Measurements from ENCODE around the gene BAHD1.

BAHD1 gene

DNA sequence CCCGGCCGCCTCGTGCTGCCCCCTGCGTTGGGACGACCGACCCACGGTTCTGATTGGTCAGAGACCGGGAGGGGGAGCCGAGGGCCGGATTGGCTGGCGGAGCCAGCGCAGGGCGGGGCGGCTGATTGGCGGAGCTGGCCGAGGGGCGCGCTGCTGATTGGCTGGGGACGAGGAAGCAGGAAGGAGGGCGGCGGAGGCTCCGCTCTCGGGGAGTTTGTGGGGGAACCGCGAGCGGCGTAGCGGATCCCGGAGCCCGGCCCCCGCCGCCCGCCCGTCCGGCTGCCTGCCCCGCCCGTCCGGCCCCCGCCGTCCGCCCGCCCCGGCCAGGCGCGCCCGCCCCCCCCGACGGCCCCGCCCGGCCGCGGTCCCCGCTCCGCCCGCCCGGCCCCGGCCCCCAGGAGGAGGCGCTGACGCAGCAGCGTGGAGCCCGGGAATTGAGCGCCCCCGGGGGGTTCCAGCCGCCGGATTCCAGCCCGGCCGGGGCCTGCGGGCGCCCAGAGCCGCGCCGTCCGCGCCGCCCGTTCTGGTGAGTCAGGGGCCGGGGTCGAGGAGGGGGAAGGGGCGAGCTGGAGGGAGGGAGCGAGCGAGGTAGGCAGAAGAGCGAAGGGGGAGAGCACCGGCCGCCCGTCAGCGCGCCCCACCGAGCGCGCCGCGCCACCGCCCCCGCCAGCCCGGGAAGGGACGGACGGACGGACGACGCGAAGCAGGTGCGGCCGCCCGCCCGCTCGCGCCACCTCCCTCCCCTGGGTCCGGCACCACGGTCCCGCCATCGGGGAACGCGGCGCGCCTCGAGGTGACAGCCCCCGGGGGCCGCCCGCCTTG, at the start of gene BAHD1:
Gene BAHD1 (plus strand): TSS at position 211 of the 822 bp plus-strand sequence. CDS start 17,512 bp downstream, outside the sequence.
- peak; percentile 82 to 93 for DNase-seq (ENCODE audit: low read depth in 1 of 2, low spot score in 1 of 2)

DNA sequence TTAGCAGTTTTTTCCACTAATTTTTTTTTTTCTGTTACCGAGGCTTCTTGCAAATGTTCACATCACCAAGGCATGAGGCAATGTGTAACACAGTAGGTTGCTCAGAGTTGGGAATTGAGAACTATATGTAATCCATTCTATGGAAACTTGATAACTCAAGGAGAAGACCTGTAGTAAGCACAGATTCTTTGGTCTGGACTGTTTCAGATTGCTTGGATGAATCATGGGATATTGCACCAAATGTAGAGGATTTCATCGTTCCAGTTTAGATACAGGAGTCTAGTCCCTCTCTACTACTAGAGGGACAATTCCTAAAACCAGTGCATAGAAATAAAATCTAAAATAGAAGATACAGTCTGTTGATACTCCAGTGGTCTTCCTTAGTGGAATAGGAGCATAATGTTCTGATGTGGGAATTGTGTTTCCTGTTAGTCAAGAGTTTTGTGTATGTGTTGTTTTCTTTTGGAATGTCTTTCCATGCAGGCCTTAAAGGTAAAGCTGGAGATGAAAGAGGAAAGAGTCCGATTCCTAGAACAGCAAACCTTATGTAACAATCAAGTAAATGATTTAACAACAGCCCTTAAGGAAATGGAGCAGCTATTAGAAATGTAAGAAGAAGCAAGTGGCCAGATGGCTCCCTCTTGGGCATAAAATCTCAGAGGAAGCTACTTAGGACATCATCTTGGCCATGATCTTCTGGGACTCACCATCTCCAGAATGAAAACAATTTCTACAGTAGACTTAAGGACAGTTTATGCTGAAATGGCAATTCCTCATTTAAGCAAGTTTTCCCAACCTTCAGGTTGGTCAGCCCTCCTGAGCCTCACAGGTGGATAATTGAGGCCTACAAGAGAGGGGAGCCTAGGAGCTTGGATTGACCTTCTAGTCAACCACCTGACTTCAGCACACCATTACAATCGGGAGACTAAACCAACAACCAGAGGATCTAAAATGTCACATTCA, 47.5 kb upstream of the BAHD1 start:
- DNase-seq (ENCODE audit: low read depth in 1 of 2, low spot score in 1 of 2) = no peak

GRCh38 chr15:40397688-40398412, 42.9 kb upstream of the BAHD1 start:
- no peak for DNase-seq (ENCODE audit: low read depth in 1 of 2, low spot score in 1 of 2)

- no peak for DNase-seq (ENCODE audit: low read depth in 1 of 2, low spot score in 1 of 2)
These were observed 42.3 kb upstream of the BAHD1 start for GRCh38 chr15:40398413-40398873.

DNA sequence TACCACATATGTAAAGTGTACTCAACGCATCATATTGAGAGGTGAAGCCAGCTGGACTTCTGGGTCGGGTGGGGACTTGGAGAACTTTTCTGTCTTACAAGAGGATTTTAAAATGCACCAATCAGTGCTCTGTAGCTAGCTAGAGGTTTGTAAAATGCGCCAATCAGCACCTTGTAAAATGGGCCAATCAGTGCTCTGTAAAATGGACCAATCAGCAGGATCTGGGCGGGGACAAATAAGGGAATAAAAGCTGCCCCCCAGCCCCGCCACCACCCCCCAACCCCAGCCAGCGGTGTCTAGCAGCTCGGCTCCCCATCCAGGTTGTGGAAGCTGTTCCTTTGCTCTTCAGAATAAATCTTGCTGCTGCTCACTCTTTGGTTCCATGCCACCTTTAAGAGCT, 41.4 kb upstream of the BAHD1 start:
- no peak for DNase-seq (ENCODE audit: low read depth in 1 of 2, low spot score in 1 of 2)

- peak; percentile 75 to 90 for DNase-seq (ENCODE audit: low read depth in 1 of 2, low spot score in 1 of 2)
These were observed 35.0 kb upstream of the BAHD1 start, which contains the start of gene IVD for GRCh38 chr15:40405501-40406381. Gene IVD, plus strand, starts transcription at chr15:40405795. Its CDS starts 33 bp downstream, at chr15:40405828.

DNA sequence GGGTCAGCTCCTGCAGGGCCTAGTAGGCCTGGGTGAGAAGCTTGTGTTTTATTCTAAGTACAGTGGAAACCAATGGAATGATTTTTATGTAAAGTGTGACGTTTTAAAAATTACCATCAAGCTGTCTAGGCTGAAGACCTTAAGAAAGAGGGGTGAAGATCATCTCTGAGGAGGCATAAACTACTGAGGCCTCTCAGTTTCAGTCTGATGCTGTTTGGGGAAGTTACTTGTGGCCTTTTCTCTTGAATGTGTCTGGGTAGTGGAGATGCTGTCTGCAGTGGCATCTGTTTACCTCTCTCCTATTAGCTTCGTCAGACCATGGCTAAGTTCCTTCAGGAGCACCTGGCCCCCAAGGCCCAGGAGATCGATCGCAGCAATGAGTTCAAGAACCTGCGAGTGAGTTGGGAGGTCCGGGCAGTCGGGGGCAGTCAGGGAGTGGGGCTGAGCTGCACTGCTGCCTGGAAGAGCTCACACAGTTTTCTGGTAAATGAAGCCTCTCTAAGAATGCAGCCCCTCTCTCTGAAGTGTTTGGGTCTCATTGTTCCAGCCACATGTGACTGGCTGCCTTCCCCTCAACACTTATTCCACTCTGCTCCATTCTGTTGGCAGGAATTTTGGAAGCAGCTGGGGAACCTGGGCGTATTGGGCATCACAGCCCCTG, 33.3 kb upstream of the BAHD1 start:
- no peak for DNase-seq (ENCODE audit: low read depth in 1 of 2, low spot score in 1 of 2)

DNA sequence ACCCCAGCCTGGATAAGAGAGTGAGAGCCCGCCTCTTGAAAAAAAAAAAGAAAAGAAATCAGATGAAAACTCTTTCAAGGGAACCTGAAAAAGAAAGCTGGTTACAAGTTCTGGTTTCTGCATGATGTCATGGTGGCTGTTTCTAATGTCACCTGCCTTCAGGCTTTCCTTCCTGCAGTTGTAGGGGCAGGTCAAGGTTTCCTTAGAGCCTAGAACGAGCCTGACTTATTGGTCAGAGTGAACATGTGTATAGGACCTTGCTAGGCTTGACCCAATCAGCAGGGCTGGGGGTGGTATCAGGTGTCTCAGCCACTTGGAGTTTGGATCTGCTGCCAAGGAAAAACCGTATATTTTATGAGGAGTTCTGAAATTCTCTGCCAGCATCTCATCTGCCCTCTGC, 31.4 kb upstream of the BAHD1 start:
- no peak for DNase-seq (ENCODE audit: low read depth in 1 of 2, low spot score in 1 of 2)

GRCh38 chr15:40410476-40410875, 30.3 kb upstream of the BAHD1 start:
- DNase-seq (ENCODE audit: low read depth in 1 of 2, low spot score in 1 of 2) = no peak

DNA sequence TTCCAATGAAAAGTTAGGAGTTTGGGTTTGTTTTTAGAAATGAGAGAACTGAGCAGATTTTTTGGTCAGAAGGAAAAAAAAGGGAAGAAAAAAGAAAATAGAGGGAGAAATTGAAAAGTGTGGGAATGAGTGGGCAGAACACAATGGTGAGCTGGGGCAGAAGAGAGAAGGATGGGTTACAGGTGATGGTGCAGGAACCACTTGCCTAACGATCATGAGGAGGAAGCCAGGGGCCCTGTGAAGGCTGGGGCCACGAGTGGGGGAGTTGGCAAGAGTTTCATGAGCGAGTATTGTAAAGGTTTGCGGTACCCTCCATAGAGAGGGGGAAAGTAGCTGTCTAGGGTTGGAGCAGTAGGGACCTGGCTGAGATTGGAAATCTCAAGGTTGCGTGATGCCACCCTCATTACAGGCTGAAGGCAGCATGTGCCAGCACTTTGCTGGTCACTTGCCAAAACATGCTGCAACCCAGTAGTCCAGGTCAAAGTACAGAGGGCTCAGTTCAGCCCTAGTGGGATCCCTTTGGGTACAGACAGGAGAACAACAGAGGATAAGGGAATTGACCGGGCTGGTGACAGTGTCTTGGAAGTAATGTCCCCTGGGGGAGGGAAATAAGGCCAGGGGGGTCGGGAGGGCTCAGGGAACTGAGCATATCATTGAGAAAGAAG, 28.5 kb upstream of the BAHD1 start:
- DNase-seq (ENCODE audit: low read depth in 1 of 2, low spot score in 1 of 2) = no peak

- no peak for DNase-seq (ENCODE audit: low read depth in 1 of 2, low spot score in 1 of 2)
These were observed 27.7 kb upstream of the BAHD1 start for GRCh38 chr15:40413036-40413435.

DNA sequence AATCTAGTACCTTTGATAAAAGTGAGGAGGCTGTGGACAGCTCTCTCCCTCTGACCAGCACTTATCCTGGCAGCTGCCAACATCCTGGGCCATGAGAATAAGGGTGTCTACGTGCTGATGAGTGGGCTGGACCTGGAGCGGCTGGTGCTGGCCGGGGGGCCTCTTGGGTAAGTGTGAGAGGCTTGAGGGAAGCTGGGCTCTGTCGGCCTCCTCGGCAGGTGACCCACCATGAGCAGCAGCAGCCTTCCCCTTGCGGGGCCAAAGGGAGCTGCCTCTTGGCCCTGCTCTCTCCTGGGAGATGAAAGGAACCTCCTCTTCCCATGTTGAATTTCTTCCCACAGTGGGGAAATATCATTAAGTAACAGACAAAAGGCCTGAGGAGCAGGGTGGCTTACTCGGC, 25.9 kb upstream of the BAHD1 start:
- no peak for DNase-seq (ENCODE audit: low read depth in 1 of 2, low spot score in 1 of 2)

- no peak for DNase-seq (ENCODE audit: low read depth in 1 of 2, low spot score in 1 of 2)
These were observed 25.5 kb upstream of the BAHD1 start for GRCh38 chr15:40415226-40415625.

DNA sequence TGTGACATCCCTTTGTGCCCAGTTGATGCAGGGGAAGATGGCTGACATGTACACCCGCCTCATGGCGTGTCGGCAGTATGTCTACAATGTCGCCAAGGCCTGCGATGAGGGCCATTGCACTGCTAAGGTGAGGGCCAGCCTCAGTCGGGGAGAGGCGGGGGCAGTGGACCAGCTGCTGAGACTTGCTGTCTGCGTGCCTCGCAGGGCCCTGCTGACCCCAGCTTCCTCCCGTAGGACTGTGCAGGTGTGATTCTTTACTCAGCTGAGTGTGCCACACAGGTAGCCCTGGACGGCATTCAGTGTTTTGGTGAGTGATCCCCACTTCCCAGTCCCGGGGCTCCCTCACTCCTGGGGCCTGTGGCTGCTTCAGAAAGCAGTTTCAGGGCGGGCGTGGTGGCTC, 24.7 kb upstream of the BAHD1 start:
- DNase-seq (ENCODE audit: low read depth in 1 of 2, low spot score in 1 of 2) = no peak

DNA sequence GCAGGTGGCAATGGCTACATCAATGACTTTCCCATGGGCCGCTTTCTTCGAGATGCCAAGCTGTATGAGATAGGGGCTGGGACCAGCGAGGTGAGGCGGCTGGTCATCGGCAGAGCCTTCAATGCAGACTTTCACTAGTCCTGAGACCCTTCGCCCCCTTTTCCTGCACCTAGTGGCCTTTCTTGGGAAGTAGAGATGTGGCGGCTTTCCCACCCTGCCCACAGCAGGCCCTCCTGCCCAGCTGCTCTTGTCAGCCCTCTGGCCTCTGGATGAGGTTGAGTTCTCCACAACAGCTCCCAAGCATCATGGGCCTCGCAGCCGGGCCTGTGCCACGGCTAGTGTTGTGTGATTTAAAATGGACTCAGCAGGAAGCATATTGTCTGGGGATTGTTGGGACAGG, 22.6 kb upstream of the BAHD1 start:
- no peak for DNase-seq (ENCODE audit: low read depth in 1 of 2, low spot score in 1 of 2)

- no peak for DNase-seq (ENCODE audit: low read depth in 1 of 2, low spot score in 1 of 2)
These were observed 20.6 kb upstream of the BAHD1 start for GRCh38 chr15:40420071-40420713.

DNA sequence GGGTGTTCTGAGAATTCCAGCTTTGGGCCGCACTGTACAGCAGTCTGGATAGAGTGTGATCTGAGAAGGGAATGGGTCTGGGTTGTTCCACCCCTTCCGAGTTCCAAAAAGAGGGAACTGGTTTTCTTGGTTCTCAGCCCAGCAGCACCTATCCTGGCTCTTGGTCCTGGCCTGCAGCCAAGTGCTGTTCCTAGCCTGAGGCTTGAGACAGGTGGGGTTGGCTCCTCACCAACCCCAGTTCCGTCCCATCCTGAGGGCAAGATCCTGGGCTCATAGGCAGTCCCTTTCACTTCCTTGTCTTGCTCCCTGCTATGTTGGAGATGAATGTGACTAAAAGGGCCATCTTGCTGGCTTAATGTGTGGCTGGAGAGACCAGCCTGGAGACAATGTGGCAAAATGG, 20.0 kb upstream of the BAHD1 start:
- DNase-seq (ENCODE audit: low read depth in 1 of 2, low spot score in 1 of 2) = no peak
